ENCODE measurements around the gene CYP2B6.
"Not testable (repeated sequence)": the region's sequence is repeated elsewhere in the genome, so short reads cannot be mapped to it uniquely, and the experiment has no call there.

CYP2B6 gene

DNA sequence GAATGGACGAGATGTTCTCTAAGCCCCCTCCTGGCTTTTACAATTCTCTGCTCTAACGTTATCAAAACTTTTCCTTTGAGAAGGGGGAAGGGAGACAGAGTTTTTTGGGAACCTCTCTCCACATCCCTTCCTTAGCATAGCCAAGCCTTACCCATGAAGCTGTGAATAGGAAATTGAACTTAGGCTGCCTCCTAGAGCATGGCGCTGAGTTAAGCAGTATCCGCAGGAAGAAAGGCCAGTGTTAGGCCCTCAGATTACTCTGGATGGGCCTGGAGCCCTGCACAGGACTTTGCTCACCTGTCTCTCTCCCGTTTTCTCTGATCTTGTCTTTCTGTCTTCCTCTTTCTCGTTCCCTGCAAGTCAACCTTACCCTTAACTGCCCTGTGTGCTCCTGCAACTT lies 39.6 kb downstream of the CYP2B6 start:
- no peaks in the 10 kb centered on the region for H3K9me3 Mint-ChIP-seq
- intact Hi-C loops (cut with micrococcal nuclease), result no loop called here
- H3K4me3 Mint-ChIP-seq, result no peak overlapping the region
- no peak overlapping the region for H3K27ac Mint-ChIP-seq
- H3K36me3 Mint-ChIP-seq (ENCODE audit: low read depth), result no peaks in the 10 kb centered on the region
- H3K4me1 Mint-ChIP-seq (ENCODE audit: low read depth), result no peaks in the 10 kb centered on the region
- H3K27me3 Mint-ChIP-seq, result peaks cover 29% of the 10 kb centered on the region

- H3K27me3 Mint-ChIP-seq, result peaks cover 21% of the 10 kb centered on the region
- H3K4me1 Mint-ChIP-seq (ENCODE audit: low read depth), result no peaks in the 10 kb centered on the region
- H3K27ac Mint-ChIP-seq, result no peak overlapping the region
- H3K9me3 Mint-ChIP-seq, result no peaks in the 10 kb centered on the region
- no peak overlapping the region for H3K4me3 Mint-ChIP-seq
- intact Hi-C loops (cut with micrococcal nuclease), result no loop called here
- H3K36me3 Mint-ChIP-seq (ENCODE audit: low read depth), result no peaks in the 10 kb centered on the region
Observed at GRCh38 chr19:41031916-41032315, 40.8 kb downstream of the CYP2B6 start.

DNA sequence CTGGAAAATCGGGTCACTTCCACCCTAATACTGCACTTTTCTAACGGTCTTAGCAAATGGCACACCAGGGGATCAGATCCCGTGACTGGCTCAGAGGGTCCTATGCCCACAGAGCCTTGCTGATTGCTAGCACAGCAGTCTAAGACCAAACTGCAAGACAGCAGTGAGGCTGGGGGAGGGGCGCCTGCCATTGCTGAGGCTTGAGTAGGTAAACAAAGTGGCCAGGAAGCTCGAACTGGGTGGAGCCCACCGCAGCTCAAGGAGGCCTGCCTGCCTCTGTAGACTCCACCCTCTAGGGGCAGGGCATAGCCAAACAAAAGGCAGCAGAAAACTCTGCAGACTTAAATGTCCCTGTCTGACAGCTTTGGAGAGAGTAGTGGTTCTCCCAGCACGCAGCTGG lies 42.2 kb downstream of the CYP2B6 start:
- not testable (repeated sequence) for H3K27ac Mint-ChIP-seq

DNA sequence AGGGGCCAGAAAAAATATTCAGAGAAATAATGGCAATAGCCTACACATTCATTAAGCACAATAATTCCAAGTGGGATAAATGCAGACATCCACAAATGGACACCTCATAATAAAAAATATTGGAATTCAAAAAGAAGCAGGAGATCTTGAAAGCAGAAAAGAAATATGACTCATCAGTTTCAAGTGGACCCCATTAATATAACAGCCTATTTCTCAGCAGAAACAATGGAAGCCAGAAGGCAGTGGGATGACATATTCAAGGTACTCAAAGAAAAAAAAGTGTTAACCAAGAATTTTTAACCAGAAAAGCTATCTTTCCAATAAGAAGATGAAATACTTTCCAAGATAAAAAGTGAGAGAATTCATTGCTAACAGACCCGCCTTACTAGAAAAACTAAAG lies 48.7 kb downstream of the CYP2B6 start:
- H3K36me3 Mint-ChIP-seq (ENCODE audit: low read depth), result no peaks in the 10 kb centered on the region
- peaks cover 8% of the 10 kb centered on the region for H3K27me3 Mint-ChIP-seq
- H3K4me3 Mint-ChIP-seq, result no peak overlapping the region
- intact Hi-C loops (cut with micrococcal nuclease), result no loop called here
- no peaks in the 10 kb centered on the region for H3K4me1 Mint-ChIP-seq (ENCODE audit: low read depth)
- no peaks in the 10 kb centered on the region for H3K9me3 Mint-ChIP-seq
- H3K27ac Mint-ChIP-seq, result no peak overlapping the region

More for the DNA sequence above, 42.2 kb downstream of the CYP2B6 start:
- H3K36me3 Mint-ChIP-seq (ENCODE audit: low read depth); intact Hi-C loops (cut with micrococcal nuclease); H3K4me3 Mint-ChIP-seq; H3K9me3 Mint-ChIP-seq; H3K4me1 Mint-ChIP-seq (ENCODE audit: low read depth): not testable (repeated sequence)
- H3K27me3 Mint-ChIP-seq, result peaks cover 19% of the 10 kb centered on the region

DNA sequence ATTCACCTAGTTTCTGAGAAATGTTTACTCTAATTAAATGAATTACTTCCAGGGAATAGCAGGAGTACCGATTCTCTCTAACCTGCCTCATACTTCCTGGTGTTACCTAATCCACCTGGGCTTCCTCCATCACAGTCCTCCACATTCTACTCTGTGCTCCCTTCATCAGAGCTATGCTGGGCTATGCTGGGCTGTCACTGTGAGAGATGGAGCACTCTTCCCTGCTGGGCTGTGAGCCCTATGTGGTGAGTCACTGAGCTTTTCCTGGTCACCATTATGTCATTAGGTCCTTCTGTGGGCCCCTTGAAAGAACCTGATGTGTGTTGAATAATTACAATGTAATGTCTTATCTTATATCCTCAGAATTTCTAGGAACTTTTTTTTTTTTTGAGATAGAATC lies 54.0 kb downstream of the CYP2B6 start:
- H3K36me3 Mint-ChIP-seq (ENCODE audit: low read depth); H3K4me1 Mint-ChIP-seq (ENCODE audit: low read depth); intact Hi-C loops (cut with micrococcal nuclease); H3K9me3 Mint-ChIP-seq; H3K4me3 Mint-ChIP-seq; H3K27me3 Mint-ChIP-seq; H3K27ac Mint-ChIP-seq: not testable (repeated sequence)

DNA sequence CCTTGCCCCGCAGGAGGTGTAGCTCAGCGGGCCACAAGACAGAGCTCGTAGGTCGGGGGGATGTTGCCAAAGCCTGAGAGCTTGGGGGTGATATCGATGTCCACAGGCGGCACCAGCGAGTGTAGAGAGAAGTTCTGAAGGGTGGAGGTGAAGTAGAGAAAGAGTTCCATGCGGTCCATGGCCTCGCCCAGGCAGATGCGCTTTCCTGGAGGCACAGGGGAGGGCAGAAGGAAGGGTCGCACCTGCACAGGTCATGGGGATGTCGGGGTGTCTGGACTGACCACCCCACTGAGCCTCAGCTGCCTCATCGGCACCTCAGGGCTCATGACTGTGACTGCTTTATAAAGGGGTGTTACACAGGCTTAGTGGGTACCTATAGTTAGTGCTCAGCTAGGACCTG lies 59.3 kb downstream of the CYP2B6 start:
- intact Hi-C loops (cut with micrococcal nuclease), result no loop called here
- H3K4me1 Mint-ChIP-seq (ENCODE audit: low read depth), result no peaks in the 10 kb centered on the region
- H3K36me3 Mint-ChIP-seq (ENCODE audit: low read depth), result no peaks in the 10 kb centered on the region
- H3K4me3 Mint-ChIP-seq, result no peak overlapping the region
- H3K9me3 Mint-ChIP-seq, result no peaks in the 10 kb centered on the region
- H3K27ac Mint-ChIP-seq, result no peak overlapping the region
- H3K27me3 Mint-ChIP-seq, result peaks cover 16% of the 10 kb centered on the region

DNA sequence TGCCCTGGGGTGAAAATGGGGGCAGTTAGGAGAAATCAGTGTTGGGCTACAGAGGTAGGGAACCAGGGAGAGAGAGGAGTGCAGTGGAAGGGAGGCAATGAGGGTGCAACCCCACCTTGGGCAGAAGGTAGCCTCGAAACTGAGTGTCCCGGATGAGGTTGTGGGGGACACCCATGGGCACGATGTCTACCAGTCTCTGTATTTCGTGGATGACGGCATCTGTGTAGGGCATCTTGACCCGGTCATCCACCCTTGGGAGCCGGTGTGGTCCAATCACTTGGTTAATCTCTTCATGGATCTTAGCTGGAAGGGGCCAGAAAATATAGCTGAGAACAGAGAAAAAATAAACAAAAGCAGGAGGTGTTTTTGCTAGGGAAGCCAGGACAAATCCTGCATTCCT lies 61.1 kb downstream of the CYP2B6 start:
- H3K4me1 Mint-ChIP-seq (ENCODE audit: low read depth); H3K36me3 Mint-ChIP-seq (ENCODE audit: low read depth); H3K27ac Mint-ChIP-seq; H3K4me3 Mint-ChIP-seq; H3K9me3 Mint-ChIP-seq; intact Hi-C loops (cut with micrococcal nuclease): not testable (repeated sequence)
- H3K27me3 Mint-ChIP-seq, result peaks cover 16% of the 10 kb centered on the region

- H3K27ac Mint-ChIP-seq; intact Hi-C loops (cut with micrococcal nuclease); H3K4me1 Mint-ChIP-seq (ENCODE audit: low read depth); H3K4me3 Mint-ChIP-seq; H3K9me3 Mint-ChIP-seq; H3K36me3 Mint-ChIP-seq (ENCODE audit: low read depth): not testable (repeated sequence)
- peaks cover 13% of the 10 kb centered on the region for H3K27me3 Mint-ChIP-seq
Observed at GRCh38 chr19:41053331-41053730, 62.2 kb downstream of the CYP2B6 start.

DNA sequence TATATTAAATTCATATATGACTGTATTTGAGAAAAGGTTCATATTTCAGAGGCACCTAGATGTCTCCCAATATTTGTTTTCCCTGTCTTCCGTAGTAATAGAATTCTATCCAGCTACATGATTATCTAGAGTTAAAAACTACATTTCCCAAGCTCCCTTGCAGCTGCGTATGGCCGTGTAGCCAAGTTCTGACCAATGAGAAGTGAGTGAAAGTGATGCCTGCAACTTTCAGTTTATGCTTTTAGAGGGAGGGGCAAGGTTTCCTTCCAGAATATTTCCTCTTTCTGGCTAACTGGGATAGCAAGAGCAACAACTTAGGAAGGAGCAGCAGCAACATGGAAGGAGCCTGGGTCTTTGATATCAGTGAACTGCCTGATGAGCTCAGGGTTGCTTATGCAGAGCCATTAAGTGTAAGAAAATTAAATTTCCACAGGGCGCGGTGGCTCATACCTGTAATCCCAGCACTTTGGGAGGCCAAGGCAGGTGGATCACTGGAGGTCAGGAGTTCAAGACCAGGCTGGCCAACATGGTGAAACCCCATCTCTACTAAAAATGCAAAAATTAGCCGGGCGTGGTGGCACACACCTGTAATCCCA lies 74.0 kb downstream of the CYP2B6 start:
- intact Hi-C loops (cut with micrococcal nuclease), result no loop called here
- no peak overlapping the region for H3K4me3 Mint-ChIP-seq

More for the DNA sequence above, 74.0 kb downstream of the CYP2B6 start:
- Mint-ChIP-seq H3K27ac (no peak overlapping the region), H3K4me1 (ENCODE audit: low read depth) (no peaks in the 10 kb centered on the region), H3K36me3 (ENCODE audit: low read depth) (no peaks in the 10 kb centered on the region), H3K9me3 (no peaks in the 10 kb centered on the region), H3K27me3 (peaks cover 15% of the 10 kb centered on the region)
